Smooth muscle cell (in vitro differentiated cells): ENCODE measurements around the gene NFATC3. TPM values are rescaled to one million over a fixed set of nuclear protein-coding genes. Genes with fewer than 3 reads are reported as not detected.

Experiments used
- DNase-seq: peaks from one replicate; lab custom pipeline; 2025; ENCODE audit not compliant: unreplicated experiment; lab: John Stamatoyannopoulos, UW
- H2AFZ ChIP-seq: fragments of 200-600 bp; sonication (generic); 2 replicates; pipeline ENCODE4 v1.6.0; 2016; ENCODE audit warnings: antibody characterized with exemption, low read depth, mild to moderate bottlenecking
- H3F3A ChIP-seq: fragments of 200-600 bp; sonication (generic); 2 replicates; pipeline ENCODE4 v1.6.0; 2017; ENCODE audit warnings: antibody characterized with exemption, low read depth
- H3K27ac ChIP-seq: fragments of 200-600 bp; sonication (generic); 2 replicates; pipeline ENCODE4 v1.5.1; 2016; ENCODE audit warnings: low read depth, mild to moderate bottlenecking
- H3K27me3 ChIP-seq: fragments of 200-600 bp; sonication (generic); 2 replicates; pipeline ENCODE4 v1.6.1; 2016; ENCODE audit warnings: low read depth, mild to moderate bottlenecking
- H3K36me3 ChIP-seq: fragments of 200-600 bp; sonication (generic); 2 replicates; pipeline ENCODE4 v1.5.1; 2016; ENCODE audit warnings: low read depth
- H3K4me1 ChIP-seq: fragments of 200-600 bp; sonication (generic); 2 replicates; pipeline ENCODE4 v1.5.1; 2016; ENCODE audit warnings: low read depth
- H3K4me2 ChIP-seq: fragments of 200-600 bp; sonication (generic); 2 replicates; pipeline ENCODE4 v1.6.0; 2016; ENCODE audit warnings: mild to moderate bottlenecking
- H3K4me3 ChIP-seq: fragments of 200-600 bp; sonication (generic); 2 replicates; pipeline ENCODE4 v1.5.1; 2016; ENCODE audit warnings: mild to moderate bottlenecking
- H3K79me2 ChIP-seq: fragments of 200-600 bp; sonication (generic); 2 replicates; pipeline ENCODE4 v1.6.0; 2016; ENCODE audit warnings: low read depth, mild to moderate bottlenecking
- H3K9ac ChIP-seq: fragments of 200-600 bp; sonication (generic); 2 replicates; pipeline ENCODE4 v1.6.0; 2016; ENCODE audit warnings: low read depth
- H3K9me3 ChIP-seq: fragments of 200-600 bp; sonication (generic); replicated peaks from 2 replicates; pipeline ENCODE4 v1.5.1; 2016; ENCODE audit warnings: low read depth
- H4K20me1 ChIP-seq: fragments of 200-600 bp; sonication (generic); 2 replicates; pipeline ENCODE4 v1.6.0; 2016; ENCODE audit warnings: low read depth
- CTCF ChIP-seq: fragments of 200-600 bp; sonication (generic); IDR thresholded peaks from 2 replicates; pipeline ENCODE4 v1.5.1; 2017; ENCODE audit warnings: borderline replicate concordance, mild to moderate bottlenecking, antibody characterized with exemption; ENCODE audit not compliant: insufficient read depth, poor library complexity, severe bottlenecking
- WGBS: methylation state at CpG from one replicate; pipeline ENCODE4 v1.1.7; 2016; ENCODE audit warnings: low lambda C conversion rate; 5-methylcytosine and 5-hydroxymethylcytosine counted together
- polyA plus RNA-seq: library from polyadenylated mRNA; unstranded; fragments of >200 nt; fragmentation: Nextera tagmentation; extraction: Ambion mirVana; gene quantifications from 2 replicates; pipeline ENCODE4 v1.2.1, GENCODE V29; 2016
- total RNA-seq: library from RNA; depleted of rRNA; stranded (reverse); fragments of >200 nt; gene quantifications from 2 replicates; pipeline ENCODE4 v1.2.3, GENCODE V29; 2014

The NFATC3 gene
- total and polyA plus RNA-seq, 2 experiments from 2014 or later: 14.7 to 30.2 TPM

- Histone ChIP-seq H3K27me3 (no peaks in the 10 kb centered on the region), H3K9me3 (no peaks in the 10 kb centered on the region), H2AFZ (no peak overlapping the region), H3K9ac (no peak overlapping the region), H3K4me3 (no peak overlapping the region), H3K27ac (no peak overlapping the region), H4K20me1 (no peaks in the 10 kb centered on the region), H3K4me1 (peaks cover 5% of the 10 kb centered on the region), H3K4me2 (no peak overlapping the region), H3K36me3 (no peaks in the 10 kb centered on the region), H3F3A (peaks cover 9% of the 10 kb centered on the region), H3K79me2 (no peaks in the 10 kb centered on the region)
- no peak for DNase-seq
- WGBS: 96% methylated on average over 8 of the region's 8 CpGs
- TF ChIP-seq CTCF: no peak
Observed at GRCh38 chr16:68078701-68079375, 6.3 kb upstream of the NFATC3 start.

GRCh38 chr16:68079376-68079625 is 5.9 kb upstream of the NFATC3 start:
- Histone ChIP-seq H3K27me3 (no peaks in the 10 kb centered on the region), H3K9ac (no peak overlapping the region), H3K27ac (no peak overlapping the region), H3K36me3 (no peaks in the 10 kb centered on the region), H4K20me1 (no peaks in the 10 kb centered on the region), H3F3A (peaks cover 14% of the 10 kb centered on the region), H3K4me1 (peaks cover 9% of the 10 kb centered on the region), H3K79me2 (no peaks in the 10 kb centered on the region), H3K4me3 (no peak overlapping the region), H3K9me3 (no peaks in the 10 kb centered on the region), H2AFZ (no peak overlapping the region), H3K4me2 (no peak overlapping the region)
- no peak for DNase-seq
- TF ChIP-seq CTCF: no peak

- H3K27ac ChIP-seq: no peak overlapping the region
- no peaks in the 10 kb centered on the region for H3K9me3 ChIP-seq
- no peaks in the 10 kb centered on the region for H3K36me3 ChIP-seq
- 70% methylated on average over 13 of the region's 13 CpGs for WGBS
- no peak overlapping the region for H3K4me2 ChIP-seq
- no peaks in the 10 kb centered on the region for H3K27me3 ChIP-seq
- H3K4me1 ChIP-seq: peaks cover 11% of the 10 kb centered on the region
- no peaks in the 10 kb centered on the region for H4K20me1 ChIP-seq
- H3K9ac ChIP-seq: no peak overlapping the region
- no peak for TF ChIP-seq CTCF
- peaks cover 16% of the 10 kb centered on the region for H3F3A ChIP-seq
- H3K4me3 ChIP-seq: no peak overlapping the region
- DNase-seq: no peak
- no peak overlapping the region for H2AFZ ChIP-seq
- no peaks in the 10 kb centered on the region for H3K79me2 ChIP-seq
Observed at GRCh38 chr16:68079626-68080344, 5.4 kb upstream of the NFATC3 start.

GRCh38 chr16:68081861-68082628 is 3.1 kb upstream of the NFATC3 start:
- H4K20me1 ChIP-seq: peaks cover 8% of the 10 kb centered on the region
- no peak overlapping the region for H2AFZ ChIP-seq
- peaks cover 16% of the 10 kb centered on the region for H3F3A ChIP-seq
- H3K9me3 ChIP-seq: no peaks in the 10 kb centered on the region
- TF ChIP-seq CTCF: no peak
- peaks cover 18% of the 10 kb centered on the region for H3K4me1 ChIP-seq
- H3K9ac ChIP-seq: no peak overlapping the region
- no peak overlapping the region for H3K4me2 ChIP-seq
- H3K36me3 ChIP-seq: no peaks in the 10 kb centered on the region
- H3K79me2 ChIP-seq: peaks cover 11% of the 10 kb centered on the region
- DNase-seq: no peak
- no peak overlapping the region for H3K27ac ChIP-seq
- H3K4me3 ChIP-seq: no peak overlapping the region
- H3K27me3 ChIP-seq: no peaks in the 10 kb centered on the region
